ENCODE results near the gene ALG12.

The ALG12 gene

GRCh38 chr22:49961601-49962011 lies 43.4 kb upstream of the ALG12 start:
- DNase-seq = no peak
- no CpG with 5 or more reads among the region's 49 CpGs for WGBS (ENCODE audit: extremely low coverage, insufficient coverage, low lambda C conversion rate)
- H3K27ac ChIP-seq (ENCODE audit: low read depth, low read length) = no peak overlapping the region

GRCh38 chr22:49961005-49961600 lies 42.9 kb upstream of the ALG12 start:
- Histone ChIP-seq H4K8ac (ENCODE audit: low read depth, low read length) (no peak overlapping the region), H3K9ac (ENCODE audit: low read length) (peak overlapping the region; percentile 87), H3K79me2 (ENCODE audit: control insufficient read depth, insufficient read depth, low read length) (peaks cover 4% of the 10 kb centered on the region), H3K27me3 (ENCODE audit: insufficient read depth, low read length, poor library complexity) (no peaks in the 10 kb centered on the region), H3K18ac (ENCODE audit: low read length) (peak overlapping the region; percentile 66), H3K79me1 (ENCODE audit: low read length) (peaks cover 2% of the 10 kb centered on the region), H3K4me2 (ENCODE audit: low read length) (peak overlapping the region; percentile 98), H3K4me3 (ENCODE audit: low read length) (peak overlapping the region; percentile 68), H3K23ac (ENCODE audit: low read length) (peak overlapping the region; percentile 24), H3K36me3 (ENCODE audit: control insufficient read depth, insufficient read depth, low read length) (no peaks in the 10 kb centered on the region), H2AK5ac (ENCODE audit: low read length) (no peak overlapping the region), H3K56ac (ENCODE audit: low read length) (peak overlapping the region; percentile 93), H2BK5ac (ENCODE audit: low read length) (no peak overlapping the region), H3K4ac (ENCODE audit: low read depth, low read length) (no peak overlapping the region), H2BK15ac (replicated peaks; ENCODE audit: low read depth) (no peak overlapping the region), H3K4me1 (ENCODE audit: control insufficient read depth, low read depth, low read length) (peaks cover 2% of the 10 kb centered on the region), H3K27ac (ENCODE audit: low read depth, low read length) (peak overlapping the region; percentile 92), H4K5ac (ENCODE audit: low read length) (no peak overlapping the region), H2BK120ac (ENCODE audit: low read depth, low read length) (no peak overlapping the region)
- DNase-seq = peak; percentile 63
- WGBS (ENCODE audit: extremely low coverage, insufficient coverage, low lambda C conversion rate) = no CpG with 5 or more reads among the region's 84 CpGs

More at GRCh38 chr22:49961601-49962011, 43.4 kb upstream of the ALG12 start:
- Histone ChIP-seq H3K9ac (ENCODE audit: low read length) (peak overlapping the region; percentile 87), H3K4me3 (ENCODE audit: low read length) (peak overlapping the region; percentile 68), H3K79me1 (ENCODE audit: low read length) (peaks cover 2% of the 10 kb centered on the region), H3K4me2 (ENCODE audit: low read length) (peak overlapping the region; percentile 98), H4K8ac (ENCODE audit: low read depth, low read length) (no peak overlapping the region), H4K5ac (ENCODE audit: low read length) (no peak overlapping the region), H3K4me1 (ENCODE audit: control insufficient read depth, low read depth, low read length) (peaks cover 2% of the 10 kb centered on the region), H3K79me2 (ENCODE audit: control insufficient read depth, insufficient read depth, low read length) (peaks cover 4% of the 10 kb centered on the region), H3K56ac (ENCODE audit: low read length) (peak overlapping the region; percentile 93), H3K18ac (ENCODE audit: low read length) (peak overlapping the region; percentile 4), H3K23ac (ENCODE audit: low read length) (peak overlapping the region; percentile 24), H3K4ac (ENCODE audit: low read depth, low read length) (no peak overlapping the region), H2BK5ac (ENCODE audit: low read length) (no peak overlapping the region), H3K36me3 (ENCODE audit: control insufficient read depth, insufficient read depth, low read length) (no peaks in the 10 kb centered on the region), H2BK120ac (ENCODE audit: low read depth, low read length) (no peak overlapping the region), H2BK15ac (replicated peaks; ENCODE audit: low read depth) (no peak overlapping the region), H2AK5ac (ENCODE audit: low read length) (no peak overlapping the region), H3K27me3 (ENCODE audit: insufficient read depth, low read length, poor library complexity) (no peaks in the 10 kb centered on the region)

GRCh38 chr22:49960159-49961004 lies 42.1 kb upstream of the ALG12 start, which contains the start of gene PIM3:
Gene PIM3, plus strand, starts transcription at chr22:49960772. Its CDS starts 176 bp downstream, at chr22:49960948.
- peak within 1 kb of the TSS; percentile 66 for H3K18ac ChIP-seq (ENCODE audit: low read length)
- H3K4me1 ChIP-seq (ENCODE audit: control insufficient read depth, low read depth, low read length) = peaks cover 2% of the 10 kb centered on the region
- H2AK5ac ChIP-seq (ENCODE audit: low read length) = no peak within 1 kb of the TSS
- peak within 1 kb of the TSS; percentile 92 for H3K27ac ChIP-seq (ENCODE audit: low read depth, low read length)
- H4K8ac ChIP-seq (ENCODE audit: low read depth, low read length) = peak within 1 kb of the TSS; percentile 88
- peaks cover 2% of the 10 kb centered on the region for H3K79me1 ChIP-seq (ENCODE audit: low read length)
- WGBS (ENCODE audit: extremely low coverage, insufficient coverage, low lambda C conversion rate) = no CpG with 5 or more reads among the region's 137 CpGs
- H3K4ac ChIP-seq (ENCODE audit: low read depth, low read length) = peak within 1 kb of the TSS; percentile 77
- H3K4me3 ChIP-seq (ENCODE audit: low read length) = peak within 1 kb of the TSS; percentile 68
- H2BK15ac ChIP-seq (replicated peaks; ENCODE audit: low read depth) = no peak within 1 kb of the TSS
- H3K36me3 ChIP-seq (ENCODE audit: control insufficient read depth, insufficient read depth, low read length) = no peaks in the 10 kb centered on the region
- H3K79me2 ChIP-seq (ENCODE audit: control insufficient read depth, insufficient read depth, low read length) = peaks cover 4% of the 10 kb centered on the region
- no peak within 1 kb of the TSS for H2BK120ac ChIP-seq (ENCODE audit: low read depth, low read length)
- peak within 1 kb of the TSS; percentile 24 for H3K23ac ChIP-seq (ENCODE audit: low read length)
- peak within 1 kb of the TSS; percentile 98 for H3K4me2 ChIP-seq (ENCODE audit: low read length)
- no peaks in the 10 kb centered on the region for H3K27me3 ChIP-seq (ENCODE audit: insufficient read depth, low read length, poor library complexity)
- peak within 1 kb of the TSS; percentile 87 for H3K9ac ChIP-seq (ENCODE audit: low read length)
- H3K56ac ChIP-seq (ENCODE audit: low read length) = peak within 1 kb of the TSS; percentile 95
- H4K5ac ChIP-seq (ENCODE audit: low read length) = no peak within 1 kb of the TSS
- DNase-seq = peak; percentile 97
- H2BK5ac ChIP-seq (ENCODE audit: low read length) = peak within 1 kb of the TSS; percentile 43

GRCh38 chr22:49959782-49960158 lies 41.5 kb upstream of the ALG12 start:
- H3K23ac ChIP-seq (ENCODE audit: low read length) = no peak overlapping the region
- no peaks in the 10 kb centered on the region for H3K36me3 ChIP-seq (ENCODE audit: control insufficient read depth, insufficient read depth, low read length)
- DNase-seq = no peak
- H3K56ac ChIP-seq (ENCODE audit: low read length) = peak overlapping the region; percentile 95
- no peak overlapping the region for H2BK15ac ChIP-seq (replicated peaks; ENCODE audit: low read depth)
- H3K18ac ChIP-seq (ENCODE audit: low read length) = no peak overlapping the region
- H3K79me2 ChIP-seq (ENCODE audit: control insufficient read depth, insufficient read depth, low read length) = peaks cover 4% of the 10 kb centered on the region
- peaks cover 2% of the 10 kb centered on the region for H3K4me1 ChIP-seq (ENCODE audit: control insufficient read depth, low read depth, low read length)
- H3K4ac ChIP-seq (ENCODE audit: low read depth, low read length) = peak overlapping the region; percentile 77
- no peak overlapping the region for H2BK120ac ChIP-seq (ENCODE audit: low read depth, low read length)
- no peak overlapping the region for H3K27ac ChIP-seq (ENCODE audit: low read depth, low read length)
- H2AK5ac ChIP-seq (ENCODE audit: low read length) = no peak overlapping the region
- WGBS (ENCODE audit: extremely low coverage, insufficient coverage, low lambda C conversion rate) = no CpG with 5 or more reads among the region's 21 CpGs
- peak overlapping the region; percentile 73 for H3K4me2 ChIP-seq (ENCODE audit: low read length)
- peak overlapping the region; percentile 75 for H3K9ac ChIP-seq (ENCODE audit: low read length)
- H3K4me3 ChIP-seq (ENCODE audit: low read length) = peak overlapping the region; percentile 29
- H2BK5ac ChIP-seq (ENCODE audit: low read length) = peak overlapping the region; percentile 43
- H4K5ac ChIP-seq (ENCODE audit: low read length) = no peak overlapping the region
- H3K27me3 ChIP-seq (ENCODE audit: insufficient read depth, low read length, poor library complexity) = no peaks in the 10 kb centered on the region
- peaks cover 2% of the 10 kb centered on the region for H3K79me1 ChIP-seq (ENCODE audit: low read length)
- H4K8ac ChIP-seq (ENCODE audit: low read depth, low read length) = peak overlapping the region; percentile 88

GRCh38 chr22:49958931-49959781 lies 40.9 kb upstream of the ALG12 start:
- H2BK5ac ChIP-seq (ENCODE audit: low read length) = no peak overlapping the region
- no peak overlapping the region for H3K4me2 ChIP-seq (ENCODE audit: low read length)
- no CpG with 5 or more reads among the region's 29 CpGs for WGBS (ENCODE audit: extremely low coverage, insufficient coverage, low lambda C conversion rate)
- H2BK120ac ChIP-seq (ENCODE audit: low read depth, low read length) = no peak overlapping the region
- H3K4ac ChIP-seq (ENCODE audit: low read depth, low read length) = no peak overlapping the region
- H3K79me2 ChIP-seq (ENCODE audit: control insufficient read depth, insufficient read depth, low read length) = peaks cover 4% of the 10 kb centered on the region
- no peaks in the 10 kb centered on the region for H3K27me3 ChIP-seq (ENCODE audit: insufficient read depth, low read length, poor library complexity)
- no peaks in the 10 kb centered on the region for H3K36me3 ChIP-seq (ENCODE audit: control insufficient read depth, insufficient read depth, low read length)
- no peak overlapping the region for H4K5ac ChIP-seq (ENCODE audit: low read length)
- no peak overlapping the region for H3K23ac ChIP-seq (ENCODE audit: low read length)
- no peak overlapping the region for H3K27ac ChIP-seq (ENCODE audit: low read depth, low read length)
- peaks cover 2% of the 10 kb centered on the region for H3K4me1 ChIP-seq (ENCODE audit: control insufficient read depth, low read depth, low read length)
- no peak overlapping the region for H3K4me3 ChIP-seq (ENCODE audit: low read length)
- H2BK15ac ChIP-seq (replicated peaks; ENCODE audit: low read depth) = no peak overlapping the region
- no peak overlapping the region for H3K9ac ChIP-seq (ENCODE audit: low read length)
- H2AK5ac ChIP-seq (ENCODE audit: low read length) = no peak overlapping the region
- no peak for DNase-seq
- H3K18ac ChIP-seq (ENCODE audit: low read length) = no peak overlapping the region
- H3K79me1 ChIP-seq (ENCODE audit: low read length) = peaks cover 2% of the 10 kb centered on the region
- no peak overlapping the region for H3K56ac ChIP-seq (ENCODE audit: low read length)
- no peak overlapping the region for H4K8ac ChIP-seq (ENCODE audit: low read depth, low read length)
